Stimulated activated CD4-positive, alpha-beta T cell treated with anti-CD3 and anti-CD28 coated beads, Interleukin-2, amount 100 ng/mL, for 48 hours (primary cell): ENCODE results near the gene NPAT.
A peak's percentile ranks its signal among the peaks of the same experiment; 100 is the strongest.

ENCODE experiments used
- DNase-seq, 2 donors: peaks; one replicate each; pipeline ENCODE4 v3.0.0-alpha.2; 2020

NPAT gene

GRCh38 chr11:108222574-108223347 lies at the start of gene NPAT, which contains the start of gene ATM:
Gene NPAT (minus strand): TSS chr11:108222638. CDS start chr11:108222536, 102 bp downstream.
Gene ATM (plus strand): TSS chr11:108223067. CDS start chr11:108227625, 4,558 bp downstream.
- peak; percentile 93 to 94 for DNase-seq

GRCh38 chr11:108269583-108269982 lies 47.1 kb upstream of the NPAT start:
- no peak for DNase-seq

GRCh38 chr11:108253176-108253575 lies 30.7 kb upstream of the NPAT start:
- DNase-seq, result no peak

GRCh38 chr11:108246885-108247284 lies 24.4 kb upstream of the NPAT start:
- DNase-seq, result no peak

- DNase-seq, result no peak
Observed at GRCh38 chr11:108246308-108246707, 23.9 kb upstream of the NPAT start.

- DNase-seq, result no peak
Observed at GRCh38 chr11:108242422-108242821, 20.0 kb upstream of the NPAT start.

GRCh38 chr11:108241330-108242037 lies 19.0 kb upstream of the NPAT start:
- DNase-seq, result no peak

GRCh38 chr11:108239076-108239475 lies 16.6 kb upstream of the NPAT start:
- no peak for DNase-seq

- DNase-seq, result no peak
Observed at GRCh38 chr11:108237058-108237481, 14.6 kb upstream of the NPAT start.

GRCh38 chr11:108235633-108236032 lies 13.2 kb upstream of the NPAT start:
- no peak for DNase-seq

GRCh38 chr11:108235192-108235591 lies 12.8 kb upstream of the NPAT start:
- DNase-seq, result no peak

- no peak for DNase-seq
Observed at GRCh38 chr11:108233277-108233945, 11.0 kb upstream of the NPAT start.

- DNase-seq, result no peak
Observed at GRCh38 chr11:108228251-108228650, 5.8 kb upstream of the NPAT start.

GRCh38 chr11:108226036-108226435 lies 3.6 kb upstream of the NPAT start:
- DNase-seq, result no peak

GRCh38 chr11:108224911-108225786 lies 2.7 kb upstream of the NPAT start:
- DNase-seq, result no peak

- no peak for DNase-seq
Observed at GRCh38 chr11:108224366-108224765, 1.9 kb upstream of the NPAT start.

- DNase-seq, result no peak
Observed at GRCh38 chr11:108223348-108224149, 1.1 kb upstream of the NPAT start.

- no peak for DNase-seq
Observed at GRCh38 chr11:108221911-108222573, 396 bp downstream of the NPAT start.

- DNase-seq, result no peak
Observed at GRCh38 chr11:108221371-108221770, 1.1 kb downstream of the NPAT start.

- no peak for DNase-seq
Observed at GRCh38 chr11:108220721-108221336, 1.6 kb downstream of the NPAT start.
